ENCODE results near the gene NEMP1. TPM values are rescaled to one million over a fixed set of nuclear protein-coding genes. Genes with fewer than 3 reads are reported as not detected.

NEMP1 gene
- total and polyA plus RNA-seq, 10 of the 15 experiments (the other 5 are each of a cell fraction or from before 2014, with no cell fraction given) = 4.0 to 45.9 (median 19.8) TPM

- TF ChIP-seq POLR2AphosphoS2 (IDR thresholded peaks at IDR 0.05; ENCODE audit: low read depth, low read length) = 0 out of 2 replicates have a peak, but pooled peaks have one; percentile 35
- peak; percentile 55 for TF ChIP-seq EED (IDR thresholded peaks at IDR 0.05; ENCODE audit: low read depth)
- 0 out of 2 replicates have a peak, but pooled peaks have one; percentile 32 for TF ChIP-seq NKRF (conservative IDR thresholded peaks at IDR 0.05)
- no peak for TF ChIP-seq NFYB (IDR thresholded peaks at IDR 0.05; ENCODE audit: insufficient read depth, low read depth, low read length)
- no peak for TF ChIP-seq REST (IDR thresholded peaks at IDR 0.05; ENCODE audit: low read depth, low read length)
- TF ChIP-seq IRF3 (IDR thresholded peaks at IDR 0.05) = no peak
- no peak for TF ChIP-seq SPI1 (IDR thresholded peaks at IDR 0.05; ENCODE audit: borderline replicate concordance, insufficient read depth, low read depth, low read length)
- TF ChIP-seq RCOR1 (conservative IDR thresholded peaks at IDR 0.05; ENCODE audit: low read depth, low read length) = 0 out of 2 replicates have a peak, but pooled peaks have one; percentile 50
- TF ChIP-seq POLR2A (IDR thresholded peaks at IDR 0.05; ENCODE audit: low read depth, low read length) = peak; percentile 49; the same call in 1 of the 2 replicates
- TF ChIP-seq MAX (IDR thresholded peaks at IDR 0.05; ENCODE audit: low read depth, low read length) = no peak
- no peak for TF ChIP-seq RAD51 (IDR thresholded peaks at IDR 0.05)
These were observed 11.0 kb upstream of the NEMP1 start (continued) for GRCh38 chr12:57089271-57090245.
